Measurements from ENCODE around the gene RAD18.
A peak's percentile ranks its signal among the peaks of the same experiment; 100 is the strongest.

Gene RAD18

GRCh38 chr3:8867646-8868045, 95.6 kb downstream of the RAD18 start:
- DNase-seq (ENCODE audit: low read depth, low spot score) = no peak

- DNase-seq (ENCODE audit: low read depth, low spot score) = no peak
Measured at GRCh38 chr3:8865697-8866096, 97.6 kb downstream of the RAD18 start.

GRCh38 chr3:8864402-8865350, 98.6 kb downstream of the RAD18 start:
- DNase-seq (ENCODE audit: low read depth, low spot score) = no peak

GRCh38 chr3:8863891-8864290, 99.4 kb downstream of the RAD18 start:
- DNase-seq (ENCODE audit: low read depth, low spot score) = no peak

GRCh38 chr3:8857720-8858367, 105.4 kb downstream of the RAD18 start:
- no peak for DNase-seq (ENCODE audit: low read depth, low spot score)

GRCh38 chr3:8856721-8857120, 106.6 kb downstream of the RAD18 start:
- no peak for DNase-seq (ENCODE audit: low read depth, low spot score)

- no peak for DNase-seq (ENCODE audit: low read depth, low spot score)
Measured at GRCh38 chr3:8856071-8856470, 107.2 kb downstream of the RAD18 start.

- DNase-seq (ENCODE audit: low read depth, low spot score) = no peak
Measured at GRCh38 chr3:8854656-8855055, 108.6 kb downstream of the RAD18 start.

GRCh38 chr3:8853081-8853480, 110.2 kb downstream of the RAD18 start:
- DNase-seq (ENCODE audit: low read depth, low spot score) = no peak

GRCh38 chr3:8852511-8852910, 110.8 kb downstream of the RAD18 start:
- DNase-seq (ENCODE audit: low read depth, low spot score) = no peak

GRCh38 chr3:8851703-8852102, 111.6 kb downstream of the RAD18 start:
- DNase-seq (ENCODE audit: low read depth, low spot score) = no peak

- DNase-seq (ENCODE audit: low read depth, low spot score) = no peak
Measured at GRCh38 chr3:8848696-8849131, 114.6 kb downstream of the RAD18 start.

GRCh38 chr3:8847317-8847716, 116.0 kb downstream of the RAD18 start:
- no peak for DNase-seq (ENCODE audit: low read depth, low spot score)

GRCh38 chr3:8846176-8846575, 117.1 kb downstream of the RAD18 start:
- DNase-seq (ENCODE audit: low read depth, low spot score) = no peak

GRCh38 chr3:8845641-8846040, 117.6 kb downstream of the RAD18 start:
- no peak for DNase-seq (ENCODE audit: low read depth, low spot score)

- peak; percentile 51 for DNase-seq (ENCODE audit: low read depth, low spot score)
Measured at GRCh38 chr3:8843347-8843746, 119.9 kb downstream of the RAD18 start.

- DNase-seq (ENCODE audit: low read depth, low spot score) = no peak
Measured at GRCh38 chr3:8842293-8842692, 121.0 kb downstream of the RAD18 start.

GRCh38 chr3:8841472-8841871, 121.8 kb downstream of the RAD18 start:
- no peak for DNase-seq (ENCODE audit: low read depth, low spot score)

- no peak for DNase-seq (ENCODE audit: low read depth, low spot score)
Measured at GRCh38 chr3:8840556-8840955, 122.7 kb downstream of the RAD18 start.

- no peak for DNase-seq (ENCODE audit: low read depth, low spot score)
Measured at GRCh38 chr3:8839607-8840325, 123.5 kb downstream of the RAD18 start.

GRCh38 chr3:8838765-8839423, 124.4 kb downstream of the RAD18 start:
- DNase-seq (ENCODE audit: low read depth, low spot score) = no peak

GRCh38 chr3:8838234-8838633, 125.0 kb downstream of the RAD18 start:
- no peak for DNase-seq (ENCODE audit: low read depth, low spot score)

All from smooth muscle cell of the brain vasculature (primary cell).